ENCODE results near the gene TTBK2.

DNA sequence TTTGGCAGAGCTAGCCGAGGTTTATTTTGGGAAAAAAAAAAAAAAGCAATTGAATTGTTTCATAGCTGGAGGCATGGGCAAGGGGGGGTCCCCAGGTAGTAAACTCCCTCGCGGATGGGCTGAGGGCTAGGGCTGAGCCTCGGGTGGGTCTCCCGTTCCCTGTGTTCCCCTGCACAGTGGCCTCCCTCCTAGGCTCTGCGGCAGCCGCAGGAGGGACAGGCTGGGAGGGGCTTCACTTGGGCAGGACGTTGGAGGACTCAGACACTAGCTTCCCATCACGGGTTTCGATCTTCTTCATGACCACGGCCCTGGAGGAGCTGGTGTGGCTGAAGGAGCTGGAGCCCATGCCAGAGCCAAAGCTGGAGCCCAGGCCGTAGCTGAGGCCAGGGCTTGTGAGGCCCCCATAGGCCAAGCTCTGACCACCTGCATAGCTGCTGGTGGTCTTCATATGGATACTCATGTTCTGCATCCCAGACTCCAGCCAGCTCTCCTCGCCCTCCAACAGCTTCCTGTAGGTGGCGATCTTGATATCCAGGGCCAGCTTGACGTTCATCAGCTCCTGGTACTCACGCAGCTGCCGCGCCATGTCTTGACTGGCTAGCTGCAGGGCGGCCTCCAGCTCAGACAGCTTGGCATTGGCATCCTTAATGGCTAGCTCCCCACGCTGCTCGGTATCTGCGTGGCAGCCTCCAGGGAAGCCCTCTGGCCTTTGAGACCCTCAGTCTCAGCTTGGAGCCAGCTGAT is 119.7 kb downstream of the TTBK2 start:
- TF ChIP-seq POLR2A (IDR thresholded peaks at IDR 0.05) = no peak
- TF ChIP-seq, protein P1, sequence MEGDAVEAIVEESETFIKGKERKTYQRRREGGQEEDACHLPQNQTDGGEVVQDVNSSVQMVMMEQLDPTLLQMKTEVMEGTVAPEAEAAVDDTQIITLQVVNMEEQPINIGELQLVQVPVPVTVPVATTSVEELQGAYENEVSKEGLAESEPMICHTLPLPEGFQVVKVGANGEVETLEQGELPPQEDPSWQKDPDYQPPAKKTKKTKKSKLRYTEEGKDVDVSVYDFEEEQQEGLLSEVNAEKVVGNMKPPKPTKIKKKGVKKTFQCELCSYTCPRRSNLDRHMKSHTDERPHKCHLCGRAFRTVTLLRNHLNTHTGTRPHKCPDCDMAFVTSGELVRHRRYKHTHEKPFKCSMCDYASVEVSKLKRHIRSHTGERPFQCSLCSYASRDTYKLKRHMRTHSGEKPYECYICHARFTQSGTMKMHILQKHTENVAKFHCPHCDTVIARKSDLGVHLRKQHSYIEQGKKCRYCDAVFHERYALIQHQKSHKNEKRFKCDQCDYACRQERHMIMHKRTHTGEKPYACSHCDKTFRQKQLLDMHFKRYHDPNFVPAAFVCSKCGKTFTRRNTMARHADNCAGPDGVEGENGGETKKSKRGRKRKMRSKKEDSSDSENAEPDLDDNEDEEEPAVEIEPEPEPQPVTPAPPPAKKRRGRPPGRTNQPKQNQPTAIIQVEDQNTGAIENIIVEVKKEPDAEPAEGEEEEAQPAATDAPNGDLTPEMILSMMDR (IDR thresholded peaks at IDR 0.05 in 4 of 5, conservative IDR thresholded peaks at IDR 0.05 in 1 of 5) = no peak

All from gastrocnemius medialis (tissue), 4 donors.